Body of pancreas (tissue), 4 donors: ENCODE data around the gene KRT15.

Source experiments
- POLR2A ChIP-seq, 3 donors: fragments of 450-650 bp; IDR thresholded peaks; one replicate each; pipeline ENCODE4 v1.6.1; 2016; ENCODE audit warnings: antibody characterized with exemption in 3 of 3, mild to moderate bottlenecking in 2 of 3
- TF ChIP-seq, protein P1 (sequence below), 7 experiments: fragments of 450-650 bp in 4 of 7; fragments of 200-600 bp in 3 of 7; sonication (generic) in 3 of 7; IDR thresholded peaks; one replicate each; pipeline ENCODE4 v1.5.1; 2016 to 2019; ENCODE audit warnings: antibody characterized with exemption in 7 of 7

- TF ChIP-seq POLR2A (IDR thresholded peaks at IDR 0.05) = no peak
- TF ChIP-seq, protein P1, sequence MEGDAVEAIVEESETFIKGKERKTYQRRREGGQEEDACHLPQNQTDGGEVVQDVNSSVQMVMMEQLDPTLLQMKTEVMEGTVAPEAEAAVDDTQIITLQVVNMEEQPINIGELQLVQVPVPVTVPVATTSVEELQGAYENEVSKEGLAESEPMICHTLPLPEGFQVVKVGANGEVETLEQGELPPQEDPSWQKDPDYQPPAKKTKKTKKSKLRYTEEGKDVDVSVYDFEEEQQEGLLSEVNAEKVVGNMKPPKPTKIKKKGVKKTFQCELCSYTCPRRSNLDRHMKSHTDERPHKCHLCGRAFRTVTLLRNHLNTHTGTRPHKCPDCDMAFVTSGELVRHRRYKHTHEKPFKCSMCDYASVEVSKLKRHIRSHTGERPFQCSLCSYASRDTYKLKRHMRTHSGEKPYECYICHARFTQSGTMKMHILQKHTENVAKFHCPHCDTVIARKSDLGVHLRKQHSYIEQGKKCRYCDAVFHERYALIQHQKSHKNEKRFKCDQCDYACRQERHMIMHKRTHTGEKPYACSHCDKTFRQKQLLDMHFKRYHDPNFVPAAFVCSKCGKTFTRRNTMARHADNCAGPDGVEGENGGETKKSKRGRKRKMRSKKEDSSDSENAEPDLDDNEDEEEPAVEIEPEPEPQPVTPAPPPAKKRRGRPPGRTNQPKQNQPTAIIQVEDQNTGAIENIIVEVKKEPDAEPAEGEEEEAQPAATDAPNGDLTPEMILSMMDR (IDR thresholded peaks at IDR 0.05) = no peak
Observed at GRCh38 chr17:41556306-41556705, 37.6 kb upstream of the KRT15 start.
